Activated CD8-positive, alpha-beta memory T cell treated with anti-CD3 and anti-CD28 coated beads for 1 hour (primary cell): ENCODE results near the gene MMP26.
"Not testable (repeated sequence)": the region's sequence is repeated elsewhere in the genome, so short reads cannot be mapped to it uniquely, and the experiment has no call there.

Experiments used
- DNase-seq, 2 donors: peaks; one replicate each; pipeline ENCODE4 v3.0.0-alpha.2; 2020; ENCODE audit warnings: low read depth in 1 of 2; ENCODE audit errors: extremely low read depth in 1 of 2

Gene MMP26

DNA sequence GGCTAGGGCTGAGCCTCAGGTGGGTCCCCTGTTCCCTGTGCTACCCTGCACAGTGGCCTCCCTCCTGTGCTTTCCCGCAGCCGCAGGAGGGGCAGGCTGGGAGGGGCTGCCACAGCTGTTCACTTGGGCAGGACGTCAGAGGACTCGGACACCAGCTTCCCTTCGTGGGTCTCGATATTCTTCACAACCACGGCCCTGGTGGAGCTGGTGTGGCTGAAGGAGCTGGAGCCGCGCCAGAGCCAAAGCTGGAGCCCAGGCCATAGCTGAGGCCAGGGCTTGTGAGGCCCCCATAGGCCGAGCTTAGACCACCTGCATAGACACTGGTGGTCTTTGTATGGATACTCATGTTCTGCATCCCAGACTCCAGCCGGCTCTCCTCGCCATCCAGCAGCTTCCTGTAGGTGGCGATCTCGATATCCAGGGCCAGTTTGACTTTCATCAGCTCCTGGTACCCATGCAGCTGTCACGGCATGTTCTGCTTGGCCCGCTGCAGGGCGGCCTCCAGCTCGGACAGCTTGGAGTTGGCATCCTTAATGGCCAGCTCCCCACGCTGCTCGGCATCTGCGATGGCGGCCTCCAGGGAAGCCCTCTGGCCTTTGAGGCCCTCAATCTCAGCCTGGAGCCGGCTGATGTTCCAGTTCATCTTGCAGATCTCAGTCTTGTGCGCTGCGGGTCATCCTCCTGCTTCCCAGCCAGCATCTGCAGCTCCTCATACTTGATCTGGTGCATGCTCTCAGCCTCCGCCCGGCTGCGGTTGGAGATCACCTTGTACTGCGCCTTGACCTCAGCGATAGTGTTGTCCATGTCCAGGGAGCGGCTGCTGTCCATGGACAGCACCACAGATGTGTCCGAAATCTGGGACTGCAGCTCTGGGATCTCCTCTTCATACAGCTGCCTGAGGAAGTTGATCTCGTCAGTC, 18.3 kb downstream of the MMP26 start:
- DNase-seq, result not testable (repeated sequence)

- no peak for DNase-seq
Observed at GRCh38 chr11:4727171-4727570, 22.6 kb downstream of the MMP26 start.

- DNase-seq, result no peak
Observed at GRCh38 chr11:4740735-4741134, 36.2 kb downstream of the MMP26 start.

GRCh38 chr11:4748438-4748837, 43.9 kb downstream of the MMP26 start:
- DNase-seq, result no peak

GRCh38 chr11:4751201-4751600, 46.6 kb downstream of the MMP26 start:
- no peak for DNase-seq
